ENCODE results near the gene TPT1. TPM values are rescaled to one million over a fixed set of nuclear protein-coding genes. Genes with fewer than 3 reads are reported as not detected.
"Not testable (repeated sequence)": the region's sequence is repeated elsewhere in the genome, so short reads cannot be mapped to it uniquely, and the experiment has no call there.

Gene TPT1
- total and polyA plus RNA-seq, 2 experiments from 2014 or later = 1,047 to 6,453 TPM

DNA sequence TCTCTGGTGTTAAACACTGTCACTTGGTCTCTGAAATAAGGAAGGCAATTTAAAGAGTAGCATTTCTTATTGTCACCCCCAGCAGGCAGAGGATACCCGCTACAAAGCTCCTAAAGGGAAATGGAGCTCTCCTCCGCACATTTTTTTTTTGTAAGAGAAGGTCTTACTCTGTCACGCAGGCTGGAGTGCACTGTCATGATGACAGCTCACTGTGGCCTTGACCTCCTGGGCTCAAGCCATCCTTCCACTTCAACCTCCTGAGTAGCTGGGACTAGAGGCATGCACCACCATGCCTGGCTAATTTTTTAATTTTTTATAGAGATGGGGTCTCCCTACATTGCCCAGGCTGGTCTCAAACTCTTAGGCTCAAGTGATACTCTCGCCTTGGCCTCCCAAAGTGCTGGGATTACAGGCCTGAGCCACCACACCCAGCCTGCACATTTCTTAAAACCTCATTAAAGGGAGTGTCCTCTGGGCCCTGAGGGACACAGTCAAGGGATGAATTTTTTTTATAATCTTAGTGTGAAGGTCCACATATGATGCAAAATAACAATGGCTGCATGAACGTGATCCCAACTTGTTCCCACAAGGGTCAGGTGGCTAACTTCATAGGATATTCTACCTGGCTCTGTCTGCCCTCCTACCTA lies 45.0 kb upstream of the TPT1 start:
- Histone ChIP-seq H3K4me2 (no peak overlapping the region), H3K4me1 (ENCODE audit: insufficient read depth) (no peaks in the 10 kb centered on the region), H3K4me3 (no peak overlapping the region), H3K9me3 (ENCODE audit: low read depth) (no peaks in the 10 kb centered on the region), H3K27me3 (no peaks in the 10 kb centered on the region), H3K79me2 (no peaks in the 10 kb centered on the region), H3K9me2 (replicated peaks; ENCODE audit: insufficient read depth) (no peaks in the 10 kb centered on the region), H2AFZ (no peak overlapping the region), H4K20me1 (ENCODE audit: insufficient read depth, poor library complexity, severe bottlenecking) (no peaks in the 10 kb centered on the region), H3K36me3 (replicated peaks; ENCODE audit: insufficient read depth, low read depth) (no peaks in the 10 kb centered on the region), H3K27ac (no peak overlapping the region)
- TF ChIP-seq, protein P1, sequence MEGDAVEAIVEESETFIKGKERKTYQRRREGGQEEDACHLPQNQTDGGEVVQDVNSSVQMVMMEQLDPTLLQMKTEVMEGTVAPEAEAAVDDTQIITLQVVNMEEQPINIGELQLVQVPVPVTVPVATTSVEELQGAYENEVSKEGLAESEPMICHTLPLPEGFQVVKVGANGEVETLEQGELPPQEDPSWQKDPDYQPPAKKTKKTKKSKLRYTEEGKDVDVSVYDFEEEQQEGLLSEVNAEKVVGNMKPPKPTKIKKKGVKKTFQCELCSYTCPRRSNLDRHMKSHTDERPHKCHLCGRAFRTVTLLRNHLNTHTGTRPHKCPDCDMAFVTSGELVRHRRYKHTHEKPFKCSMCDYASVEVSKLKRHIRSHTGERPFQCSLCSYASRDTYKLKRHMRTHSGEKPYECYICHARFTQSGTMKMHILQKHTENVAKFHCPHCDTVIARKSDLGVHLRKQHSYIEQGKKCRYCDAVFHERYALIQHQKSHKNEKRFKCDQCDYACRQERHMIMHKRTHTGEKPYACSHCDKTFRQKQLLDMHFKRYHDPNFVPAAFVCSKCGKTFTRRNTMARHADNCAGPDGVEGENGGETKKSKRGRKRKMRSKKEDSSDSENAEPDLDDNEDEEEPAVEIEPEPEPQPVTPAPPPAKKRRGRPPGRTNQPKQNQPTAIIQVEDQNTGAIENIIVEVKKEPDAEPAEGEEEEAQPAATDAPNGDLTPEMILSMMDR (IDR thresholded peaks at IDR 0.05; ENCODE audit: poor library complexity) = no peak
- no peak for TF ChIP-seq EZH2phosphoT487 (IDR thresholded peaks at IDR 0.05; ENCODE audit: low read depth, severe bottlenecking, unreplicated experiment)
- no peak for TF ChIP-seq EZH2 (IDR thresholded peaks at IDR 0.05; ENCODE audit: borderline replicate concordance)
- no peak for DNase-seq (ENCODE audit: low spot score)
- WGBS (ENCODE audit: low lambda C conversion rate, missing lambda C conversion rate) = 97% methylated on average over 5 of the region's 5 CpGs

DNA sequence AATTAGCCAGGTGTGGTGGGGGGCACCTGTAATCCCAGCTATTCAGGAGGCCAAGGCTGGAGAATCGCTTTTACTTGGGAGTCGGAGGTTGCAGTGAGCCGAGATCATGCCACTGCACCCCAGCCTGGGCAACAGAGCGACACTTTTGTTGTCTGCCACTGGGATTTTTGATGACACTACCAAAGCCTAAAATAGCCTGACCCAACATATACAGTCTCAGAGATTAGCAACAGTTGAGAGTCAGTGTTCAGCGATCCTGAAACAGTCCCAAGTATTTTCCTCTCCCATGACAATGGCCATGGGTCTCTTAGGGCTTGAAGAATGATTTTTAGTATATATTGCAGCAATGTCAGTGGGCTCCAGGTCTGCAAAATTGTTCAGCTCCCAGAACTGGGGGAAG lies 44.3 kb upstream of the TPT1 start:
- no peaks in the 10 kb centered on the region for H3K27me3 ChIP-seq
- H3K9me3 ChIP-seq (ENCODE audit: low read depth) = no peaks in the 10 kb centered on the region
- no peak overlapping the region for H3K4me3 ChIP-seq
- no peaks in the 10 kb centered on the region for H3K36me3 ChIP-seq (replicated peaks; ENCODE audit: insufficient read depth, low read depth)
- H3K9me2 ChIP-seq (replicated peaks; ENCODE audit: insufficient read depth) = no peaks in the 10 kb centered on the region
- no peak overlapping the region for H2AFZ ChIP-seq
- no peaks in the 10 kb centered on the region for H3K4me1 ChIP-seq (ENCODE audit: insufficient read depth)
- no peaks in the 10 kb centered on the region for H4K20me1 ChIP-seq (ENCODE audit: insufficient read depth, poor library complexity, severe bottlenecking)
- WGBS (ENCODE audit: low lambda C conversion rate, missing lambda C conversion rate) = 92% methylated on average over 5 of the region's 5 CpGs
- no peak for TF ChIP-seq EZH2phosphoT487 (IDR thresholded peaks at IDR 0.05; ENCODE audit: low read depth, severe bottlenecking, unreplicated experiment)
- TF ChIP-seq, protein P1 (IDR thresholded peaks at IDR 0.05; ENCODE audit: poor library complexity) = no peak
- no peak for TF ChIP-seq EZH2 (IDR thresholded peaks at IDR 0.05; ENCODE audit: borderline replicate concordance)
- H3K4me2 ChIP-seq = no peak overlapping the region
- no peak for DNase-seq (ENCODE audit: low spot score)
- H3K79me2 ChIP-seq = no peaks in the 10 kb centered on the region
- H3K27ac ChIP-seq = no peak overlapping the region

DNA sequence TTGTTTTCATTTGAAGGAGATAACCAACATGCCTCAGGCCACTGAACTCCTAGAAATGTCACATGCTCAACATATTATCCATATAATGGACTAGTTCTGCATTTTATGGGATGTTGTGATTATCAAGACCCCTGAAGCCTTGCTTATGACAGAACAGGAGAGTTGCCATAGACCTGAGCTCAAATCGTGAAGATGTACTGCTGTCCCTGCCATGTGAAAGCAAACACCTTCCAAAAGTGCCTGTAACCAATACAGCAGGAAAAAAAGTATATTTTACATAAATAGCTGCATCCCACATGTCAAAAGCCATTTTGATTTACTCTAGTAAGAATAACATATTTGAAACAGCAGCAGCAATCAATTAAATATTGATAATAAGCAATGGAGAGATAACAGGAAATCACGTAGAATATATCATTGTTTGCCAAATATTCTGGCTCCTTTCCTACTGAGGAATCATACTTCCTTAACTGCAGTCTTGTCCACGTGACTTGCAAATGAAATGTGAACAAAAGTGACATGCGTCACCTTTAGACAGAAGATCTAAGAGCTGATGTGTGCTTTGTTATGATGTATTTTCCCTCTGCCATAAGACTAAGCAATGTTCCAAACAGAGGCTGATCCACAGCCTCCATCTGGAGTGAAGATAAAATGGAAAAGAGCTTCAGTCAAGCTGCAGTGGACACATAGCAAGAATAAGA lies 43.6 kb upstream of the TPT1 start:
- no peaks in the 10 kb centered on the region for H3K36me3 ChIP-seq (replicated peaks; ENCODE audit: insufficient read depth, low read depth)
- no peak overlapping the region for H3K27ac ChIP-seq
- TF ChIP-seq, protein P1 (IDR thresholded peaks at IDR 0.05; ENCODE audit: poor library complexity) = no peak
- no peak for TF ChIP-seq EZH2 (IDR thresholded peaks at IDR 0.05; ENCODE audit: borderline replicate concordance)
- TF ChIP-seq EZH2phosphoT487 (IDR thresholded peaks at IDR 0.05; ENCODE audit: low read depth, severe bottlenecking, unreplicated experiment) = no peak
- H2AFZ ChIP-seq = no peak overlapping the region
- H3K9me2 ChIP-seq (replicated peaks; ENCODE audit: insufficient read depth) = no peaks in the 10 kb centered on the region
- no peaks in the 10 kb centered on the region for H4K20me1 ChIP-seq (ENCODE audit: insufficient read depth, poor library complexity, severe bottlenecking)
- H3K4me2 ChIP-seq = no peak overlapping the region
- no peak for DNase-seq (ENCODE audit: low spot score)
- H3K79me2 ChIP-seq = no peaks in the 10 kb centered on the region
- no peaks in the 10 kb centered on the region for H3K27me3 ChIP-seq
- no peaks in the 10 kb centered on the region for H3K4me1 ChIP-seq (ENCODE audit: insufficient read depth)
- H3K9me3 ChIP-seq (ENCODE audit: low read depth) = no peaks in the 10 kb centered on the region
- WGBS (ENCODE audit: low lambda C conversion rate, missing lambda C conversion rate) = 92% methylated on average over 4 of the region's 4 CpGs
- H3K4me3 ChIP-seq = no peak overlapping the region

DNA sequence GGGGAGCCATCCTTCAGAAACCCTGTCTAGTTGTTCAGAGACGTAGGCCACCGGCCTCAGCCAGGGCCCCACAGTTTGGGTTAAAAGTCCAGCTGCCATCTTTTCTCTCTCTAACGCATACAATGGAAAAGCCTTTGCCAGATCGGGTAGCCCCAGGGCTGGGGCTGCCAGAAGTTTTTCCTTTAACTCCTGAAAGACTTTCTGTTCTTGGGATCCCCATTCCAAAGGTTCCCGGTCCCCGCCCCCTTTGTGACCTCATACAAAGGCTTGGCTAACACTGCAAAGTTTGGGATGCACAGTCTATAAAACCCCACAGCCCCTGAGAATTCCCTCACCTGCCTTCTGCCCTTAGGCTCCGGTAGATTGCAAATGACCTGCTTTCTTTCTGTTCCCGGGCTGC lies 41.8 kb upstream of the TPT1 start:
- not testable (repeated sequence) for DNase-seq (ENCODE audit: low spot score); H3K27me3 ChIP-seq; H3K79me2 ChIP-seq; H3K4me1 ChIP-seq (ENCODE audit: insufficient read depth); H3K4me2 ChIP-seq; H2AFZ ChIP-seq; H3K9me3 ChIP-seq (ENCODE audit: low read depth); H3K27ac ChIP-seq; H3K9me2 ChIP-seq (replicated peaks; ENCODE audit: insufficient read depth); H3K4me3 ChIP-seq; H3K36me3 ChIP-seq (replicated peaks; ENCODE audit: insufficient read depth, low read depth); H4K20me1 ChIP-seq (ENCODE audit: insufficient read depth, poor library complexity, severe bottlenecking)
- 78% methylated on average over 8 of the region's 8 CpGs for WGBS (ENCODE audit: low lambda C conversion rate, missing lambda C conversion rate)
